Hepatocyte (in vitro differentiated cells): Measurements from ENCODE around the gene SLC9A2.

ENCODE experiments used
- CTCF ChIP-seq: fragments of 200-600 bp; sonication (generic); IDR thresholded peaks from 2 replicates; pipeline ENCODE4 v1.5.1; 2016; ENCODE audit warnings: antibody characterized with exemption, mild to moderate bottlenecking; ENCODE audit not compliant: poor library complexity
- EZH2 ChIP-seq: fragments of 200-600 bp; sonication (generic); IDR thresholded peaks from 2 replicates; pipeline ENCODE4 v1.6.1; 2016; ENCODE audit warnings: antibody characterized with exemption, mild to moderate bottlenecking, borderline replicate concordance

- TF ChIP-seq CTCF (no peak), EZH2 (no peak)
Measured at GRCh38 chr2:102669401-102669800, 50.0 kb downstream of the SLC9A2 start.
